H9 (cell line): ENCODE measurements around the gene PLCXD1. TPM values are rescaled to one million over a fixed set of nuclear protein-coding genes. Genes with fewer than 3 reads are reported as not detected.

Experiments used
- DNase-seq: peaks from one replicate; pipeline ENCODE4 v3.0.0-alpha.2; 2017
- H2AFZ ChIP-seq: one replicate; pipeline ENCODE4 v1.6.1; 2013; ENCODE audit warnings: mild to moderate bottlenecking, low read length, control low read depth, moderate library complexity
- H2AK5ac ChIP-seq: 2 replicates; pipeline ENCODE4 v1.6.1; 2013; ENCODE audit warnings: low read length, control low read depth, mixed read lengths; ENCODE audit not compliant: insufficient read length
- H2BK120ac ChIP-seq: one replicate; pipeline ENCODE4 v1.6.1; 2013; ENCODE audit warnings: low read depth, mild to moderate bottlenecking, low read length, control low read depth, inconsistent platforms; ENCODE audit not compliant: poor library complexity, severe bottlenecking
- H2BK12ac ChIP-seq: 2 replicates; pipeline ENCODE4 v1.6.1; 2013; ENCODE audit warnings: low read length, control low read depth, mixed read lengths, low read depth; ENCODE audit not compliant: insufficient read length
- H2BK15ac ChIP-seq: 2 replicates; pipeline ENCODE4 v1.6.1; 2013; ENCODE audit warnings: low read depth, low read length, control low read depth
- H2BK20ac ChIP-seq: one replicate; pipeline ENCODE4 v1.6.1; 2013; ENCODE audit warnings: low read depth, mild to moderate bottlenecking, low read length, control low read depth, inconsistent platforms; ENCODE audit not compliant: poor library complexity, severe bottlenecking
- H2BK5ac ChIP-seq: 2 replicates; pipeline ENCODE4 v1.6.1; 2013; ENCODE audit warnings: low read length, control low read depth, mixed read lengths; ENCODE audit not compliant: insufficient read length
- H3K14ac ChIP-seq: 2 replicates; pipeline ENCODE4 v1.6.1; 2013; ENCODE audit warnings: low read length, control low read depth; ENCODE audit not compliant: insufficient read depth
- H3K18ac ChIP-seq: 2 replicates; pipeline ENCODE4 v1.6.1; 2013; ENCODE audit warnings: low read depth, mild to moderate bottlenecking, mixed read lengths, low read length, control low read depth; ENCODE audit not compliant: insufficient read length
- H3K23ac ChIP-seq: 2 replicates; pipeline ENCODE4 v1.6.1; 2013; ENCODE audit warnings: low read length, control low read depth, mixed read lengths, low read depth; ENCODE audit not compliant: insufficient read length
- H3K23me2 ChIP-seq: 2 replicates; pipeline ENCODE4 v1.6.1; 2013; ENCODE audit warnings: low read depth, mild to moderate bottlenecking, mixed read lengths, low read length, control low read depth; ENCODE audit not compliant: insufficient read length, poor library complexity, severe bottlenecking
- H3K27ac ChIP-seq: 2 replicates; pipeline ENCODE4 v1.5.1; 2013; ENCODE audit warnings: low read length, control low read depth, mixed read lengths, low read depth; ENCODE audit not compliant: insufficient read length
- H3K27me3 ChIP-seq: 2 replicates; pipeline ENCODE4 v1.6.1; 2013; ENCODE audit warnings: low read length, control low read depth, inconsistent platforms; ENCODE audit not compliant: insufficient read depth
- H3K4ac ChIP-seq: 2 replicates; pipeline ENCODE4 v1.6.1; 2013; ENCODE audit warnings: low read depth, mild to moderate bottlenecking, control low read depth, inconsistent platforms, low read length, moderate library complexity
- H3K4me1 ChIP-seq: 2 replicates; pipeline ENCODE4 v1.6.1; 2013; ENCODE audit warnings: low read length, control low read depth, inconsistent platforms; ENCODE audit not compliant: insufficient read depth
- H3K4me2 ChIP-seq: 2 replicates; pipeline ENCODE4 v1.6.1; 2013; ENCODE audit warnings: low read length, control low read depth, mixed read lengths; ENCODE audit not compliant: insufficient read length, insufficient read depth
- H3K56ac ChIP-seq: 2 replicates; pipeline ENCODE4 v1.6.1; 2013; ENCODE audit warnings: low read depth, mild to moderate bottlenecking, mixed read lengths, low read length, control low read depth; ENCODE audit not compliant: insufficient read length
- H3K79me1 ChIP-seq: 2 replicates; pipeline ENCODE4 v1.6.1; 2013; ENCODE audit warnings: low read depth, mild to moderate bottlenecking, moderate library complexity, low read length, control low read depth, inconsistent platforms; ENCODE audit not compliant: insufficient read depth, poor library complexity, severe bottlenecking
- H3K79me2 ChIP-seq: 2 replicates; pipeline ENCODE4 v1.6.1; 2013; ENCODE audit warnings: low read length, control low read depth, inconsistent platforms; ENCODE audit not compliant: insufficient read depth
- H3K9ac ChIP-seq: 2 replicates; pipeline ENCODE4 v1.6.1; 2013; ENCODE audit warnings: low read length, control low read depth, mixed read lengths; ENCODE audit not compliant: insufficient read length; ENCODE audit errors: extremely low read depth
- H3K9me3 ChIP-seq: one replicate; pipeline ENCODE4 v1.6.1; 2013; ENCODE audit warnings: low read depth, low read length, inconsistent platforms; ENCODE audit not compliant: control insufficient read depth
- H3T11ph ChIP-seq: one replicate; pipeline ENCODE4 v1.6.1; 2013; ENCODE audit warnings: mild to moderate bottlenecking, low read length, control low read depth, inconsistent platforms
- H4K20me1 ChIP-seq: one replicate; pipeline ENCODE4 v1.6.1; 2013; ENCODE audit not compliant: control insufficient read depth, insufficient read length, insufficient read depth
- H4K5ac ChIP-seq: 2 replicates; pipeline ENCODE4 v1.6.1; 2013; ENCODE audit warnings: low read depth, mild to moderate bottlenecking, mixed read lengths, low read length, control low read depth; ENCODE audit not compliant: insufficient read length
- H4K8ac ChIP-seq: replicated peaks from 2 replicates; pipeline ENCODE4 v1.6.1; 2013; ENCODE audit warnings: low read length, control low read depth, mixed read lengths, low read depth; ENCODE audit not compliant: insufficient read length
- H4K91ac ChIP-seq: 2 replicates; pipeline ENCODE4 v1.6.1; 2013; ENCODE audit warnings: low read depth, mild to moderate bottlenecking, moderate library complexity, mixed read lengths, low read length, control low read depth; ENCODE audit not compliant: insufficient read length
- H3K27ac Mint-ChIP-seq, 3 experiments: 2 replicates in 2 of 3; 3 replicates in 1 of 3; pipeline ENCODE4 v1.8.0; 2020 to 2021; ENCODE audit warnings: mixed read lengths in 3 of 3, mild to moderate bottlenecking in 1 of 3, moderate library complexity in 1 of 3
- H3K27me3 Mint-ChIP-seq: 2 replicates; pipeline ENCODE4 v1.8.0; 2021; ENCODE audit warnings: low read depth, mild to moderate bottlenecking, moderate library complexity, mixed read lengths
- H3K36me3 Mint-ChIP-seq, 3 experiments: 2 replicates in 2 of 3; 3 replicates in 1 of 3; pipeline ENCODE4 v1.8.0; 2020 to 2021; ENCODE audit warnings: low read depth in 3 of 3, mixed read lengths in 3 of 3; ENCODE audit not compliant: insufficient read depth in 1 of 3
- H3K4me1 Mint-ChIP-seq, 2 experiments: 2 replicates each; pipeline ENCODE4 v1.8.0; 2020; ENCODE audit warnings: mixed read lengths in 2 of 2
- H3K4me3 Mint-ChIP-seq, 2 experiments: 2 replicates in 1 of 2; 3 replicates in 1 of 2; pipeline ENCODE4 v1.8.0; 2020 to 2021; ENCODE audit warnings: mild to moderate bottlenecking in 2 of 2, mixed read lengths in 2 of 2, moderate library complexity in 1 of 2
- H3K9me3 Mint-ChIP-seq, 2 experiments: 2 replicates in 1 of 2; 3 replicates in 1 of 2; pipeline ENCODE4 v1.8.0; 2020; ENCODE audit warnings: mild to moderate bottlenecking in 2 of 2, mixed read lengths in 2 of 2, moderate library complexity in 1 of 2
- CTCF ChIP-seq: fragments of 200-600 bp; sonication (generic); conservative IDR thresholded peaks from 3 replicates; pipeline ENCODE4 v1.8.0; 2021; ENCODE audit warnings: antibody characterized with exemption, mild to moderate bottlenecking
- WGBS: extraction: QIAGEN DNeasy Blood & Tissue Kit; methylation state at CpG from one replicate; pipeline ENCODE4 v1.1.7; 2013; ENCODE audit warnings: missing lambda C conversion rate, low lambda C conversion rate, mixed read lengths; ENCODE audit not compliant: insufficient read length; ENCODE audit errors: extremely low coverage; 5-methylcytosine and 5-hydroxymethylcytosine counted together
- total RNA-seq: library from RNA; stranded (reverse); gene quantifications from 2 replicates; pipeline ENCODE4 v1.2.1, GENCODE V29; 2021

The PLCXD1 gene
- total RNA-seq, 1 experiment from 2014 or later, result 96.5 TPM

GRCh38 chrX:312621-313331, 31.6 kb downstream of the PLCXD1 start:
- Histone ChIP-seq H3K4me2 (no peak overlapping the region), H3K9ac (no peak overlapping the region), H4K91ac (no peak overlapping the region), H2AK5ac (no peak overlapping the region), H3K4me1 (no peaks in the 10 kb centered on the region), H3K23ac (no peak overlapping the region), H4K20me1 (no peaks in the 10 kb centered on the region), H3K27me3 (no peaks in the 10 kb centered on the region), H3K79me1 (no peaks in the 10 kb centered on the region), H3K18ac (no peak overlapping the region), H3T11ph (no peak overlapping the region), H3K9me3 (no peaks in the 10 kb centered on the region), H4K8ac (no peak overlapping the region), H2BK15ac (no peak overlapping the region), H2BK20ac (no peak overlapping the region), H3K56ac (no peak overlapping the region), H2BK5ac (no peak overlapping the region), H3K4ac (no peak overlapping the region), H3K27ac (no peak overlapping the region), H4K5ac (no peak overlapping the region), H2BK12ac (no peak overlapping the region), H2AFZ (no peak overlapping the region), H3K14ac (no peak overlapping the region), H2BK120ac (no peak overlapping the region), H3K23me2 (peaks cover 3% of the 10 kb centered on the region), H3K79me2 (no peaks in the 10 kb centered on the region)
- no peak for TF ChIP-seq CTCF
- no peak for DNase-seq
- H3K27ac Mint-ChIP-seq, result no peak overlapping the region
- peaks cover 25 to 57% (median 57%) of the 10 kb centered on the region in 3 experiments for H3K36me3 Mint-ChIP-seq
- no peaks in the 10 kb centered on the region for H3K27me3 Mint-ChIP-seq
- peaks cover 0 to 4% of the 10 kb centered on the region in 2 experiments; a peak in 1 of 4 replicates for H3K4me1 Mint-ChIP-seq
- WGBS, result no CpG with 5 or more reads among the region's 54 CpGs
- H3K9me3 Mint-ChIP-seq, result no peaks in the 10 kb centered on the region
- H3K4me3 Mint-ChIP-seq, result no peak overlapping the region
